Pancreas (tissue), 10 donors: ENCODE measurements around the gene UNK. TPM values are rescaled to one million over a fixed set of nuclear protein-coding genes. Genes with fewer than 3 reads are reported as not detected.

Experiments used
- ATAC-seq, 4 donors: fragments of 200-7000 bp; cut with Tn5 transposase; one replicate each; pipeline versions ENCODE4 v1.8.0 to v1.9.1; 2020; ENCODE audit warnings: mild to moderate bottlenecking in 4 of 4, moderate library complexity in 4 of 4
- DNase-seq, 6 donors: peaks; one replicate each; pipeline ENCODE4 v3.0.0-alpha.2; 2020
- FAIRE-seq: peaks from 2 replicates; lab custom pipeline; 2012; peaks lifted over from hg19 to GRCh38; lab: Jason Lieb, UNC
- H3K27ac ChIP-seq, 4 donors: fragments of 200-600 bp; sonication (generic); 1 replicate in 3 of 4; 2 replicates in 1 of 4; pipeline versions ENCODE4 v1.5.0 to v1.8.0; 2020
- H3K27me3 ChIP-seq, 4 donors: fragments of 200-600 bp; one replicate each; pipeline ENCODE4 v1.8.0; 2021
- H3K36me3 ChIP-seq, 3 donors: fragments of 200-600 bp; sonication (generic) in 1 of 3; one replicate each; pipeline versions ENCODE4 v1.5.0 to v1.8.0; 2020 to 2021
- H3K4me1 ChIP-seq, 3 donors: fragments of 200-600 bp; one replicate each; pipeline ENCODE4 v1.8.0; 2021
- H3K4me3 ChIP-seq, 4 donors: fragments of 200-600 bp; sonication (generic) in 2 of 4; one replicate each; pipeline versions ENCODE4 v1.5.0 to v1.8.0; 2020 to 2021
- H3K9me3 ChIP-seq, 4 donors: fragments of 200-600 bp; one replicate each; pipeline ENCODE4 v1.8.0; 2021
- CTCF ChIP-seq, 4 donors: fragments of 200-600 bp; sonication (generic) in 3 of 4; IDR thresholded peaks; one replicate each; pipeline versions ENCODE4 v1.5.0 to v1.8.0; 2021; ENCODE audit warnings: antibody characterized with exemption in 4 of 4
- WGBS, 2 donors: extraction: QIAGEN DNeasy Blood & Tissue Kit; methylation state at CpG; one replicate each; pipeline ENCODE4 v1.1.7; 2013; 5-methylcytosine and 5-hydroxymethylcytosine counted together
- intact Hi-C, 3 donors: fragments of 100-400 bp; cut with DNase I; formaldehyde crosslinking; loops; one replicate each; pipeline versions ENCODE4 v1.11.1 to v1.14.2; 2022
- polyA plus RNA-seq, 2 donors: library from polyadenylated mRNA; stranded (reverse); fragments of 200-250 nt; gene quantifications; one replicate each; pipeline ENCODE4 v1.2.3, GENCODE V29; 2013
- total RNA-seq, 6 donors: library from RNA; stranded (reverse); fragmentation: NEBNext Ultra II Directional in 4 of 6; extraction: Animal tissue kit (Norgen Biotek cat#: 25700) in 4 of 6; gene quantifications; one replicate each; pipeline versions ENCODE4 v1.2.1 to v1.2.4, GENCODE V29; 2021 to 2023
- donor health status: healthy with polysubstance abuse.
- donor health status: DM: no; HTN: no; CAD: no; lungs with moderate emphysema.
- donor health status: DM: no; HTN: no; CAD: no.
- donor health status: control.
- donor health status: control.
- donor health status: Bipolar disorder and iron deficiency.
- donor health status: DM: yes; HTN: yes; CAD: no.
- donor health status: DM: no; HTN: no; CAD: no.
- donor health status: DM: no; HTN: no; CAD: no.
- donor health status: DM: yes; HTN: yes; CAD: no.

Gene UNK
- total and polyA plus RNA-seq, 8 donors: 12.8 to 28.9 (median 15.3) TPM

- no peaks in the 10 kb centered on the region for H3K27me3 ChIP-seq
- intact Hi-C loops: no loop called here
- peaks cover 0 to 19% (median 5%) of the 10 kb centered on the region in 3 donors for H3K36me3 ChIP-seq
- FAIRE-seq (no peak), ATAC-seq (peak; percentile 7 to 29 (median 12)), DNase-seq (peak in 2 of 6 donors; percentile 75 to 92)
- peaks cover 5 to 38% (median 30%) of the 10 kb centered on the region in 3 donors for H3K4me1 ChIP-seq
- H3K27ac ChIP-seq: peak overlapping the region; percentile 97 to 98 (median 98)
- peak; percentile 38 to 53 (median 49) for TF ChIP-seq CTCF (IDR thresholded peaks at IDR 0.05)
- peak overlapping the region; percentile 84 to 99 (median 90) for H3K4me3 ChIP-seq
- 0 to 1% methylated on average over 36 to 38 of the region's 38 CpGs for WGBS, 2 donors
- no peaks in the 10 kb centered on the region for H3K9me3 ChIP-seq
Measured at GRCh38 chr17:75778861-75779249, 5.8 kb upstream of the UNK start.

- Histone ChIP-seq H3K4me3 (peak overlapping the region; percentile 84 to 99 (median 90)), H3K27ac (peak overlapping the region; percentile 97 to 98 (median 98)), H3K9me3 (no peaks in the 10 kb centered on the region), H3K4me1 (peaks cover 5 to 43% (median 33%) of the 10 kb centered on the region in 3 donors), H3K27me3 (no peaks in the 10 kb centered on the region), H3K36me3 (peaks cover 0 to 19% (median 5%) of the 10 kb centered on the region in 3 donors)
- peak; percentile 64 to 72 (median 68) for ATAC-seq
- DNase-seq: peak; percentile 95 to 98 (median 98)
- FAIRE-seq: peak; percentile 97
- intact Hi-C loops: no loop called here
- whole genome bisulfite sequencing, 2 donors: 1% methylated on average over 70 to 84 of the region's 84 CpGs
- TF ChIP-seq CTCF (IDR thresholded peaks at IDR 0.05): no peak
Measured at GRCh38 chr17:75779250-75779986, 5.2 kb upstream of the UNK start.

- no peak for ATAC-seq
- H3K27me3 ChIP-seq: no peaks in the 10 kb centered on the region
- FAIRE-seq: no peak
- no peak overlapping the region for H3K4me3 ChIP-seq
- H3K27ac ChIP-seq: peak overlapping the region in 3 of 4 donors; percentile 7 to 59 (median 55)
- 9 to 14% methylated on average over 5 of the region's 5 CpGs for WGBS, 2 donors
- DNase-seq: no peak
- intact Hi-C loops: no loop called here
- no peaks in the 10 kb centered on the region for H3K9me3 ChIP-seq
- no peak for TF ChIP-seq CTCF (IDR thresholded peaks at IDR 0.05)
- H3K4me1 ChIP-seq: peaks cover 5 to 43% (median 33%) of the 10 kb centered on the region in 3 donors
- peaks cover 0 to 19% (median 5%) of the 10 kb centered on the region in 3 donors for H3K36me3 ChIP-seq
Measured at GRCh38 chr17:75779987-75780889, 4.4 kb upstream of the UNK start.

DNA sequence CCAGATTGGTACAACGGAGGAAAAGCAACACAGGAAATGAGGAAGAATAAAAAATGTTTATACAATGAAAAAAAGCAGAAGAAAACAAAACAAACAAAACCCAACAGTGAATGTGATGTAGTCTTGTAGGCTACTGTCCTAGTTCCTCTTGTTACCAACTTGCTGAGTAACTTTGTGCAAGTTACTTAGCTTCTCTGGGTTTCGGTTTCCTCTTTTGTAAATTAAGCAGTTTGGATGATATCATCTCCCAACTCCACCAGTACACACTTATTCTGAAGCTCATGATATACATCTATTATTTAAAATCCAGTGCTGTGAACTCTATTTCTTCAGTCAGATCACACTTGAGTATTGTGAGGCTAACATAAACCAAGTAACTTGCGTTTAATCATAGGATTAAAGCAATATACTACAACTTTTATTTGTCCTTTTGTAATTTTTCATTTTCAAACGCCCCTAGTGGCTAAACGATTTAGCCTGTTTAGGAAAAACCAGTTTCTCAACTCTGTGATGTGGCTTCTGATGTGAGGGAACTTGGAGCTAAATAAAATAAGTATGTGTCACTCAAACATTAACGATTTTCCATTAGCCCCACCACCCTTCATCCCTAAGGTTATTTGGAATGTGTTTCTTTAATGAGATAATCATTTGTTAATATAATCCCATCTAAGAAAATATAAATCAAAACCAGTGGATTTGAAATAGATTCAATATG is 1.4 kb upstream of the UNK start:
- DNase-seq (peak in 1 of 6 donors; percentile 21), FAIRE-seq (peak; percentile 59), ATAC-seq (peak; percentile 6 to 21 (median 9))
- Histone ChIP-seq H3K4me3 (peak overlapping the region in 2 of 4 donors; percentile 61 to 62), H3K9me3 (no peaks in the 10 kb centered on the region), H3K36me3 (peaks cover 0 to 8% (median 0%) of the 10 kb centered on the region in 3 donors), H3K4me1 (peaks cover 16 to 42% (median 34%) of the 10 kb centered on the region in 3 donors), H3K27me3 (no peaks in the 10 kb centered on the region), H3K27ac (peak overlapping the region; percentile 98 to 100 (median 100))
- peak; percentile 42 to 66 (median 60) for TF ChIP-seq CTCF (IDR thresholded peaks at IDR 0.05)
- 1% methylated on average over 6 of the region's 6 CpGs for whole genome bisulfite sequencing, 2 donors
- intact Hi-C loops: no loop called here
